ENCODE measurements around the gene GIPC2. TPM values are rescaled to one million over a fixed set of nuclear protein-coding genes. Genes with fewer than 3 reads are reported as not detected.

GIPC2 gene
- polyA plus RNA-seq, 3 donors: not detected

DNA sequence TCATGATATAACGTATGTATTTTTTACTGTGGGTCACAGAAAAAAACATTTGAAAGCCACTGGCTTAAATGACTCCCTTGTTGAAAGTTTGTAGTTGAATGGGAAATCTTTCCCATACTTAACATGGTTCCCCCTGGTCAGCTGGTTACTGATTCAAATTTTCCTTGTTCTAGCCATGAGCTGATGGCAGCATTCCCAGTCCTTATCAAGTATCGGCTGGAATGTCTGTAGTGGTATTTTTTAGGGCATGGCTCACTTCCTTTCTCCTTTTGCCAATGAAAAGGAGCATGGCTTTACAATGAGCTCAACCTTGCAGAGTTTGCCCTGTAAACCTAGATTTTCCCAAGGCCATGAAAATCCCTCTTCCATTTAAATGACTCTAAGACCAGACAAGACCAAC is 55.7 kb downstream of the GIPC2 start:
- peaks cover 0 to 4% (median 0%) of the 10 kb centered on the region in 7 donors for H3K9me3 Mint-ChIP-seq
- H3K4me3 Mint-ChIP-seq: no peak overlapping the region
- Histone ChIP-seq H3K9ac (ENCODE audit: insufficient read depth, low read length, poor library complexity, severe bottlenecking) (no peak overlapping the region), H3K79me2 (ENCODE audit: insufficient read depth, low read length) (no peaks in the 10 kb centered on the region), H3K36me3 (replicated peaks in 1 of 2; ENCODE audit: control insufficient read depth in 1 of 2, insufficient read depth in 2 of 2, low read length in 2 of 2) (no peaks in the 10 kb centered on the region), H3K4me3 (replicated peaks in 1 of 3; ENCODE audit: low read depth in 2 of 3, low read length in 3 of 3) (no peak overlapping the region), H3K9me3 (replicated peaks in 1 of 2; ENCODE audit: control insufficient read depth in 1 of 2, insufficient read depth in 1 of 2, low read length in 2 of 2) (no peaks in the 10 kb centered on the region), H3K4me2 (replicated peaks; ENCODE audit: extremely low read depth, low read length, poor library complexity, severe bottlenecking) (no peak overlapping the region), H2AFZ (ENCODE audit: insufficient read depth, low read depth, low read length, poor library complexity, severe bottlenecking) (no peak overlapping the region), H3K27ac (ENCODE audit: low read depth in 1 of 2, low read length in 2 of 2) (no peak overlapping the region), H4K20me1 (ENCODE audit: insufficient read depth, low read length) (no peaks in the 10 kb centered on the region), H3K4me1 (ENCODE audit: control insufficient read depth in 1 of 2, insufficient read depth in 2 of 2, low read length in 2 of 2) (no peaks in the 10 kb centered on the region), H3K27me3 (ENCODE audit: control insufficient read depth in 2 of 2, insufficient read depth in 2 of 2, low read length in 2 of 2) (no peaks in the 10 kb centered on the region)
- no peaks in the 10 kb centered on the region for H3K36me3 Mint-ChIP-seq
- DNase-seq: no peak
- no CpG with 5 or more reads among the region's 2 CpGs for WGBS (ENCODE audit: insufficient coverage)
- H3K27ac Mint-ChIP-seq: no peak overlapping the region
- H3K27me3 Mint-ChIP-seq (ENCODE audit: low read depth in 3 of 3): peaks cover 0 to 2% (median under 1%) of the 10 kb centered on the region in 3 donors
- TF ChIP-seq, protein P1, sequence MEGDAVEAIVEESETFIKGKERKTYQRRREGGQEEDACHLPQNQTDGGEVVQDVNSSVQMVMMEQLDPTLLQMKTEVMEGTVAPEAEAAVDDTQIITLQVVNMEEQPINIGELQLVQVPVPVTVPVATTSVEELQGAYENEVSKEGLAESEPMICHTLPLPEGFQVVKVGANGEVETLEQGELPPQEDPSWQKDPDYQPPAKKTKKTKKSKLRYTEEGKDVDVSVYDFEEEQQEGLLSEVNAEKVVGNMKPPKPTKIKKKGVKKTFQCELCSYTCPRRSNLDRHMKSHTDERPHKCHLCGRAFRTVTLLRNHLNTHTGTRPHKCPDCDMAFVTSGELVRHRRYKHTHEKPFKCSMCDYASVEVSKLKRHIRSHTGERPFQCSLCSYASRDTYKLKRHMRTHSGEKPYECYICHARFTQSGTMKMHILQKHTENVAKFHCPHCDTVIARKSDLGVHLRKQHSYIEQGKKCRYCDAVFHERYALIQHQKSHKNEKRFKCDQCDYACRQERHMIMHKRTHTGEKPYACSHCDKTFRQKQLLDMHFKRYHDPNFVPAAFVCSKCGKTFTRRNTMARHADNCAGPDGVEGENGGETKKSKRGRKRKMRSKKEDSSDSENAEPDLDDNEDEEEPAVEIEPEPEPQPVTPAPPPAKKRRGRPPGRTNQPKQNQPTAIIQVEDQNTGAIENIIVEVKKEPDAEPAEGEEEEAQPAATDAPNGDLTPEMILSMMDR (IDR thresholded peaks at IDR 0.05): no peak
- no peaks in the 10 kb centered on the region for H3K4me1 Mint-ChIP-seq
- intact Hi-C loops (cut with micrococcal nuclease): no loop called here

DNA sequence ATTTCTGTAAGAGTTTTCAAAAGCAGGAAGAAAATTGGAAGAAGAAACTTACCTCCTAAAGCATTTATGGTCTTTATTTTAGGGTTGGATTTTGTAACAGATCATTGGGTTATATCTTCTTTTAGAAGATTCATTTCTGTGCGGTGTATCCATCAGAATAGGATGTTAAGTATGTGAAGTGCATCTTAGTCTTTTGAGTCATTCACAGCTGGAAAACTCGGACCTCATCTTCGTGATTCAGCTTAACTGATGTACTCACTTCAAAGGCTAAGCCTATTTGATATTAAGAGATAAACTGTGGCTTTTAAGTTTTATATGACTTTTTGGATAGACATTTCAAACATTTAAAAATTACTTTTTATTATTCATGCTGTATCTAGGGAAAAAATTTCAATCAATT is 56.3 kb downstream of the GIPC2 start:
- intact Hi-C loops (cut with micrococcal nuclease): no loop called here
- TF ChIP-seq, protein P1 (IDR thresholded peaks at IDR 0.05): no peak
- Mint-ChIP-seq H3K9me3 (peaks cover 0 to 4% (median 0%) of the 10 kb centered on the region in 7 donors), H3K4me1 (no peaks in the 10 kb centered on the region), H3K27me3 (ENCODE audit: low read depth in 3 of 3) (peaks cover 0 to 2% (median 2%) of the 10 kb centered on the region in 3 donors), H3K4me3 (no peak overlapping the region), H3K27ac (no peak overlapping the region), H3K36me3 (no peaks in the 10 kb centered on the region)
- H3K9me3 ChIP-seq (replicated peaks in 1 of 2; ENCODE audit: control insufficient read depth in 1 of 2, insufficient read depth in 1 of 2, low read length in 2 of 2): no peaks in the 10 kb centered on the region
- no peaks in the 10 kb centered on the region for H3K4me1 ChIP-seq (ENCODE audit: control insufficient read depth in 1 of 2, insufficient read depth in 2 of 2, low read length in 2 of 2)
- H2AFZ ChIP-seq (ENCODE audit: insufficient read depth, low read depth, low read length, poor library complexity, severe bottlenecking): no peak overlapping the region
- H4K20me1 ChIP-seq (ENCODE audit: insufficient read depth, low read length): no peaks in the 10 kb centered on the region
- H3K27ac ChIP-seq (ENCODE audit: low read depth in 1 of 2, low read length in 2 of 2): no peak overlapping the region
- no peak overlapping the region for H3K4me3 ChIP-seq (replicated peaks in 1 of 3; ENCODE audit: low read depth in 2 of 3, low read length in 3 of 3)
- no peak overlapping the region for H3K9ac ChIP-seq (ENCODE audit: insufficient read depth, low read length, poor library complexity, severe bottlenecking)
- DNase-seq: no peak
- H3K36me3 ChIP-seq (replicated peaks in 1 of 2; ENCODE audit: control insufficient read depth in 1 of 2, insufficient read depth in 2 of 2, low read length in 2 of 2): no peaks in the 10 kb centered on the region
- H3K27me3 ChIP-seq (ENCODE audit: control insufficient read depth in 2 of 2, insufficient read depth in 2 of 2, low read length in 2 of 2): no peaks in the 10 kb centered on the region
- H3K4me2 ChIP-seq (replicated peaks; ENCODE audit: extremely low read depth, low read length, poor library complexity, severe bottlenecking): no peak overlapping the region
- no peaks in the 10 kb centered on the region for H3K79me2 ChIP-seq (ENCODE audit: insufficient read depth, low read length)
- WGBS (ENCODE audit: insufficient coverage): 83% methylated on average over 1 of the region's 3 CpGs
